Measurements from ENCODE around the gene EMILIN2.

EMILIN2 gene

GRCh38 chr18:2902327-2902726 lies 55.5 kb downstream of the EMILIN2 start:
- TF ChIP-seq POLR2A (IDR thresholded peaks at IDR 0.05; ENCODE audit: extremely low read depth, insufficient read length) (no peak), CTCF (IDR thresholded peaks at IDR 0.05; ENCODE audit: low read depth, low read length) (no peak), MAX (IDR thresholded peaks at IDR 0.05; ENCODE audit: low read depth, low read length) (no peak), MYC (IDR thresholded peaks at IDR 0.05; ENCODE audit: low read depth, low read length) (no peak)
- no peak overlapping the region for H3K4me3 ChIP-seq (ENCODE audit: low read depth, low read length)
- no peak for DNase-seq (ENCODE audit: low read depth)

GRCh38 chr18:2903006-2903405 lies 56.2 kb downstream of the EMILIN2 start:
- TF ChIP-seq MAX (IDR thresholded peaks at IDR 0.05; ENCODE audit: low read depth, low read length): no peak
- TF ChIP-seq POLR2A (IDR thresholded peaks at IDR 0.05; ENCODE audit: extremely low read depth, insufficient read length): no peak
- TF ChIP-seq MYC (IDR thresholded peaks at IDR 0.05; ENCODE audit: low read depth, low read length): no peak
- TF ChIP-seq CTCF (IDR thresholded peaks at IDR 0.05; ENCODE audit: low read depth, low read length): no peak
- no peak for DNase-seq (ENCODE audit: low read depth)
- no peak overlapping the region for H3K4me3 ChIP-seq (ENCODE audit: low read depth, low read length)

- no peak for TF ChIP-seq CTCF (IDR thresholded peaks at IDR 0.05; ENCODE audit: low read depth, low read length)
- TF ChIP-seq MAX (IDR thresholded peaks at IDR 0.05; ENCODE audit: low read depth, low read length): no peak
- no peak for TF ChIP-seq POLR2A (IDR thresholded peaks at IDR 0.05; ENCODE audit: extremely low read depth, insufficient read length)
- H3K4me3 ChIP-seq (ENCODE audit: low read depth, low read length): peak overlapping the region; percentile 59
- DNase-seq (ENCODE audit: low read depth): peak; percentile 82
Observed at GRCh38 chr18:2905854-2906703, 59.3 kb downstream of the EMILIN2 start.

GRCh38 chr18:2906704-2907549 lies 60.1 kb downstream of the EMILIN2 start:
- TF ChIP-seq POLR2A (IDR thresholded peaks at IDR 0.05; ENCODE audit: extremely low read depth, insufficient read length) (no peak), CTCF (IDR thresholded peaks at IDR 0.05; ENCODE audit: low read depth, low read length) (no peak), MYC (IDR thresholded peaks at IDR 0.05; ENCODE audit: low read depth, low read length) (no peak), MAX (IDR thresholded peaks at IDR 0.05; ENCODE audit: low read depth, low read length) (no peak)
- peak overlapping the region; percentile 63 for H3K4me3 ChIP-seq (ENCODE audit: low read depth, low read length)
- peak; percentile 66 for DNase-seq (ENCODE audit: low read depth)

GRCh38 chr18:2907550-2908135 lies 60.8 kb downstream of the EMILIN2 start:
- TF ChIP-seq CTCF (IDR thresholded peaks at IDR 0.05; ENCODE audit: low read depth, low read length) (no peak), MAX (IDR thresholded peaks at IDR 0.05; ENCODE audit: low read depth, low read length) (no peak), MYC (IDR thresholded peaks at IDR 0.05; ENCODE audit: low read depth, low read length) (no peak), POLR2A (IDR thresholded peaks at IDR 0.05; ENCODE audit: extremely low read depth, insufficient read length) (no peak)
- peak; percentile 52 for DNase-seq (ENCODE audit: low read depth)
- peak overlapping the region; percentile 63 for H3K4me3 ChIP-seq (ENCODE audit: low read depth, low read length)
